Fibroblast of lung (primary cell): ENCODE data around the gene GH2. TPM values are rescaled to one million over a fixed set of nuclear protein-coding genes. Genes with fewer than 3 reads are reported as not detected.

Experiments
- DNase-seq, 2 donors: peaks; one replicate each; pipeline versions ENCODE4 v3.0.0 to v3.0.0-alpha.2; 2010; ENCODE audit warnings: low read depth in 2 of 2
- H2AFZ ChIP-seq: 2 replicates; pipeline ENCODE4 v1.5.1; 2012; ENCODE audit warnings: low read length, control low read depth, inconsistent platforms
- H3K27ac ChIP-seq: 2 replicates; pipeline ENCODE4 v1.5.1; 2011; ENCODE audit warnings: low read length, control low read depth; ENCODE audit not compliant: insufficient read depth
- H3K27me3 ChIP-seq: 2 replicates; pipeline ENCODE4 v1.5.1; 2011; ENCODE audit warnings: mild to moderate bottlenecking, low read length; ENCODE audit not compliant: control insufficient read depth, insufficient read depth
- H3K36me3 ChIP-seq: 2 replicates; pipeline ENCODE4 v1.5.1; 2011; ENCODE audit warnings: low read length; ENCODE audit not compliant: control insufficient read depth, insufficient read depth
- H3K4me1 ChIP-seq: 2 replicates; pipeline ENCODE4 v1.5.1; 2011; ENCODE audit warnings: low read length; ENCODE audit not compliant: control insufficient read depth, insufficient read depth; ENCODE audit errors: extremely low read depth
- H3K4me2 ChIP-seq: 2 replicates; pipeline ENCODE4 v1.5.1; 2011; ENCODE audit warnings: low read length, control low read depth; ENCODE audit not compliant: insufficient read depth; ENCODE audit errors: extremely low read depth
- H3K4me3 ChIP-seq, 4 experiments: fragments of 200-600 bp in 1 of 4; sonication (generic) in 1 of 4; replicated peaks in 1 of 4; 2 replicates each; pipeline ENCODE4 v1.5.1; 2011 to 2016; ENCODE audit warnings: low read length in 4 of 4, low read depth in 3 of 4, mild to moderate bottlenecking in 3 of 4, control low read depth in 2 of 4, inconsistent platforms in 1 of 4, mixed read lengths in 1 of 4; ENCODE audit not compliant: insufficient read depth in 1 of 4; ENCODE audit errors: control extremely low read depth in 1 of 4
- H3K79me2 ChIP-seq: 2 replicates; pipeline ENCODE4 v1.5.1; 2012; ENCODE audit warnings: mild to moderate bottlenecking, low read length, inconsistent platforms; ENCODE audit not compliant: control insufficient read depth, insufficient read depth
- H3K9ac ChIP-seq: 2 replicates; pipeline ENCODE4 v1.5.1; 2011; ENCODE audit warnings: mild to moderate bottlenecking, low read length, control low read depth; ENCODE audit not compliant: insufficient read depth
- H3K9me3 ChIP-seq: 2 replicates; pipeline ENCODE4 v1.5.1; 2012; ENCODE audit warnings: low read depth, low read length; ENCODE audit not compliant: control insufficient read depth, insufficient read depth
- H4K20me1 ChIP-seq: 2 replicates; pipeline ENCODE4 v1.5.1; 2011; ENCODE audit warnings: low read length; ENCODE audit not compliant: control insufficient read depth, insufficient read depth; ENCODE audit errors: extremely low read depth
- EZH2 ChIP-seq: IDR thresholded peaks from 2 replicates; pipeline ENCODE4 v1.5.1; 2012; ENCODE audit warnings: low read length, control low read depth, mild to moderate bottlenecking; ENCODE audit errors: missing control alignments
- polyA plus RNA-seq, 2 donors: library from polyadenylated mRNA; depleted of rRNA in 1 of 2; stranded (reverse) in 1 of 2; unstranded in 1 of 2; fragments of >200 nt; gene quantifications; 2 replicates each; pipeline ENCODE4 v1.2.1, GENCODE V29; 2011 to 2012; ENCODE audit warnings: missing spikeins in 1 of 2
- total RNA-seq: library from RNA; depleted of rRNA; stranded (reverse); fragments of >200 nt; gene quantifications from 2 replicates; pipeline ENCODE4 v1.2.1, GENCODE V29; 2014
- TF ChIP-seq, protein P1 (sequence below), 2 donors: IDR thresholded peaks in 1 of 2; conservative IDR thresholded peaks in 1 of 2; 1 replicate in 1 of 2; 2 replicates in 1 of 2; pipeline ENCODE4 v1.5.1; 2011 to 2012; ENCODE audit warnings: low read length in 2 of 2, control low read depth in 1 of 2, inconsistent platforms in 1 of 2, low read depth in 1 of 2, mild to moderate bottlenecking in 1 of 2

Gene GH2
- total and polyA plus RNA-seq, 2 donors (not counting 1 experiment from before 2014, with no cell fraction given): not detected

- no peaks in the 10 kb centered on the region for H4K20me1 ChIP-seq
- H3K4me2 ChIP-seq: peak overlapping the region; percentile 58
- H3K27ac ChIP-seq: peak overlapping the region; percentile 6
- no peak overlapping the region for H2AFZ ChIP-seq
- peaks cover 17% of the 10 kb centered on the region for H3K4me1 ChIP-seq
- H3K36me3 ChIP-seq: peaks cover 13% of the 10 kb centered on the region
- peak overlapping the region in 3 of 4 experiments; percentile 15 to 40 (median 32) for H3K4me3 ChIP-seq
- TF ChIP-seq, protein P1, sequence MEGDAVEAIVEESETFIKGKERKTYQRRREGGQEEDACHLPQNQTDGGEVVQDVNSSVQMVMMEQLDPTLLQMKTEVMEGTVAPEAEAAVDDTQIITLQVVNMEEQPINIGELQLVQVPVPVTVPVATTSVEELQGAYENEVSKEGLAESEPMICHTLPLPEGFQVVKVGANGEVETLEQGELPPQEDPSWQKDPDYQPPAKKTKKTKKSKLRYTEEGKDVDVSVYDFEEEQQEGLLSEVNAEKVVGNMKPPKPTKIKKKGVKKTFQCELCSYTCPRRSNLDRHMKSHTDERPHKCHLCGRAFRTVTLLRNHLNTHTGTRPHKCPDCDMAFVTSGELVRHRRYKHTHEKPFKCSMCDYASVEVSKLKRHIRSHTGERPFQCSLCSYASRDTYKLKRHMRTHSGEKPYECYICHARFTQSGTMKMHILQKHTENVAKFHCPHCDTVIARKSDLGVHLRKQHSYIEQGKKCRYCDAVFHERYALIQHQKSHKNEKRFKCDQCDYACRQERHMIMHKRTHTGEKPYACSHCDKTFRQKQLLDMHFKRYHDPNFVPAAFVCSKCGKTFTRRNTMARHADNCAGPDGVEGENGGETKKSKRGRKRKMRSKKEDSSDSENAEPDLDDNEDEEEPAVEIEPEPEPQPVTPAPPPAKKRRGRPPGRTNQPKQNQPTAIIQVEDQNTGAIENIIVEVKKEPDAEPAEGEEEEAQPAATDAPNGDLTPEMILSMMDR (conservative IDR thresholded peaks at IDR 0.05 in 1 of 2, IDR thresholded peaks at IDR 0.05 in 1 of 2; ENCODE audit: low read depth in 1 of 2, low read length in 2 of 2): no peak
- no peak for TF ChIP-seq EZH2
- H3K9me3 ChIP-seq: no peaks in the 10 kb centered on the region
- peak in 1 of 2 donors; percentile 96 for DNase-seq
- peaks cover 49% of the 10 kb centered on the region for H3K79me2 ChIP-seq
- no peak overlapping the region for H3K9ac ChIP-seq
- no peaks in the 10 kb centered on the region for H3K27me3 ChIP-seq
Measured at GRCh38 chr17:63838631-63839171, 43.0 kb downstream of the GH2 start.

GRCh38 chr17:63837962-63838600 is 43.7 kb downstream of the GH2 start:
- DNase-seq: no peak
- Histone ChIP-seq H3K9ac (no peak overlapping the region), H3K4me2 (peak overlapping the region; percentile 58), H3K79me2 (peaks cover 49% of the 10 kb centered on the region), H3K36me3 (peaks cover 18% of the 10 kb centered on the region), H3K4me1 (peaks cover 17% of the 10 kb centered on the region), H4K20me1 (no peaks in the 10 kb centered on the region), H3K4me3 (peak overlapping the region in 1 of 4 experiments; percentile 13), H2AFZ (no peak overlapping the region), H3K27me3 (no peaks in the 10 kb centered on the region), H3K9me3 (no peaks in the 10 kb centered on the region), H3K27ac (peak overlapping the region; percentile 6)
- TF ChIP-seq, protein P1 (conservative IDR thresholded peaks at IDR 0.05 in 1 of 2, IDR thresholded peaks at IDR 0.05 in 1 of 2; ENCODE audit: low read depth in 1 of 2, low read length in 2 of 2): no peak
- TF ChIP-seq EZH2: no peak

DNA sequence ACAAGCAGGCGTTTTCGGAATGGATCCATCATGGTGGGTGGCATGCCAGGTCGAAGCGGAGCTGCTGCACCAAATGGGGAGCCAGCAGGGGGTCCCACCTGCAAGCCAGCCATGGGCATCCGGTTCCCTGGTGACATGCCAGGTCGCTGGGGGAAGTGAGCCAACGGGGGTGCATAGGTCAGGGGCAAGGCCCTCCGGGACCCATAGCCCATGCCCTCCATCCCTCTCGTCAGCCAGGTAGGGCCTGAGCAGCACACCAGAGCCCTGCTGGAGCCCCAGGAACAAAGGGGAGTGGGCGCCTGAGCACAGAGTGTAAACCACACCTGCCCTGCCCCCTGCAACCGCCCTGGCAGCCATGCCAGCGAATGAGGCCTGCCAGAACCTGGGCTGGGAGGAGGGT is 44.3 kb downstream of the GH2 start:
- Histone ChIP-seq H3K4me3 (no peak overlapping the region), H3K27ac (no peak overlapping the region), H3K36me3 (peaks cover 21% of the 10 kb centered on the region), H2AFZ (no peak overlapping the region), H3K27me3 (no peaks in the 10 kb centered on the region), H3K4me2 (no peak overlapping the region), H4K20me1 (no peaks in the 10 kb centered on the region), H3K4me1 (peaks cover 17% of the 10 kb centered on the region), H3K79me2 (peaks cover 49% of the 10 kb centered on the region), H3K9me3 (no peaks in the 10 kb centered on the region), H3K9ac (no peak overlapping the region)
- no peak for DNase-seq
- no peak for TF ChIP-seq EZH2
- TF ChIP-seq, protein P1 (conservative IDR thresholded peaks at IDR 0.05 in 1 of 2, IDR thresholded peaks at IDR 0.05 in 1 of 2; ENCODE audit: low read depth in 1 of 2, low read length in 2 of 2): no peak
